Erythroblast (primary cell): Measurements from ENCODE around the gene PWWP2B.

Source experiments
- GATA1 ChIP-seq: IDR thresholded peaks from 2 replicates; pipeline ENCODE4 v1.6.1; 2011; ENCODE audit warnings: low read depth, mild to moderate bottlenecking, control low read depth, low read length, moderate library complexity
- POLR2A ChIP-seq: IDR thresholded peaks from 2 replicates; pipeline ENCODE4 v1.6.1; 2011; ENCODE audit warnings: mild to moderate bottlenecking, low read length

GRCh38 chr10:132443605-132443982, 46.6 kb downstream of the PWWP2B start:
- no peak for TF ChIP-seq POLR2A
- TF ChIP-seq GATA1: no peak
